Mesenchymal stem cell (in vitro differentiated cells and primary cell): ENCODE measurements around the gene CEP68.
A peak's percentile ranks its signal among the peaks of the same experiment; 100 is the strongest.

Experiments
- DNase-seq: peaks from one replicate; pipeline ENCODE4 v3.0.0-alpha.2; 2013
- H2AFZ ChIP-seq: one replicate; pipeline ENCODE4 v1.6.1; 2013; ENCODE audit warnings: low read depth, mild to moderate bottlenecking, control low read depth, inconsistent platforms, low read length, moderate library complexity
- H2AK5ac ChIP-seq: 2 replicates; pipeline ENCODE4 v1.6.1; 2013; ENCODE audit warnings: low read length, moderate library complexity, mild to moderate bottlenecking, inconsistent platforms; ENCODE audit not compliant: severe bottlenecking
- H2BK120ac ChIP-seq: one replicate; pipeline ENCODE4 v1.6.1; 2013; ENCODE audit warnings: low read depth, mild to moderate bottlenecking, inconsistent platforms, low read length, moderate library complexity
- H2BK12ac ChIP-seq, 2 experiments: one replicate each; pipeline ENCODE4 v1.6.1; 2013; ENCODE audit warnings: inconsistent platforms in 2 of 2, low read length in 2 of 2, mild to moderate bottlenecking in 2 of 2, moderate library complexity in 2 of 2, control low read depth in 1 of 2
- H2BK15ac ChIP-seq: one replicate; pipeline ENCODE4 v1.6.1; 2013; ENCODE audit warnings: mild to moderate bottlenecking, low read depth, inconsistent platforms; ENCODE audit not compliant: poor library complexity, severe bottlenecking
- H2BK5ac ChIP-seq: 2 replicates; pipeline ENCODE4 v1.6.1; 2013; ENCODE audit warnings: low read depth, mild to moderate bottlenecking, low read length, control low read depth, inconsistent platforms; ENCODE audit not compliant: poor library complexity, severe bottlenecking
- H3K14ac ChIP-seq, 2 experiments: one replicate each; pipeline ENCODE4 v1.6.1; 2013; ENCODE audit warnings: inconsistent platforms in 2 of 2, low read length in 2 of 2, control low read depth in 1 of 2, mild to moderate bottlenecking in 1 of 2, moderate library complexity in 1 of 2
- H3K18ac ChIP-seq, 2 experiments: one replicate each; pipeline ENCODE4 v1.6.1; 2013; ENCODE audit warnings: inconsistent platforms in 2 of 2, low read length in 2 of 2, control low read depth in 1 of 2, low read depth in 1 of 2, mild to moderate bottlenecking in 1 of 2
- H3K23ac ChIP-seq, 2 experiments: one replicate each; pipeline ENCODE4 v1.6.1; 2013; ENCODE audit warnings: inconsistent platforms in 2 of 2, low read length in 2 of 2, mild to moderate bottlenecking in 2 of 2, moderate library complexity in 2 of 2, control low read depth in 1 of 2
- H3K27ac ChIP-seq: 2 replicates; pipeline ENCODE4 v1.5.1; 2013; ENCODE audit warnings: mild to moderate bottlenecking, moderate library complexity, low read length, control low read depth, inconsistent platforms; ENCODE audit not compliant: poor library complexity, severe bottlenecking
- H3K27me3 ChIP-seq, 2 experiments: 2 replicates each; pipeline versions ENCODE4 v1.6.1 to v1.7.0; 2013; ENCODE audit warnings: low read length in 2 of 2, mild to moderate bottlenecking in 2 of 2, moderate library complexity in 2 of 2, control low read depth in 1 of 2, inconsistent platforms in 1 of 2; ENCODE audit not compliant: control insufficient read depth in 1 of 2, insufficient read depth in 1 of 2
- H3K36me3 ChIP-seq, 2 experiments: 2 replicates each; pipeline versions ENCODE4 v1.6.1 to v1.7.0; 2013; ENCODE audit warnings: low read length in 2 of 2, control low read depth in 1 of 2, inconsistent platforms in 1 of 2, low read depth in 1 of 2, mild to moderate bottlenecking in 1 of 2; ENCODE audit not compliant: insufficient read depth in 2 of 2, control insufficient read depth in 1 of 2
- H3K4ac ChIP-seq, 2 experiments: one replicate each; pipeline ENCODE4 v1.6.1; 2013; ENCODE audit warnings: inconsistent platforms in 2 of 2, low read length in 2 of 2, mild to moderate bottlenecking in 2 of 2, moderate library complexity in 2 of 2, control low read depth in 1 of 2, low read depth in 1 of 2
- H3K4me1 ChIP-seq: 2 replicates; pipeline ENCODE4 v1.6.1; 2013; ENCODE audit warnings: low read depth, low read length, control low read depth; ENCODE audit not compliant: control insufficient read depth, insufficient read depth
- H3K4me2 ChIP-seq: 2 replicates; pipeline ENCODE4 v1.6.1; 2013; ENCODE audit warnings: low read length, mild to moderate bottlenecking, inconsistent platforms; ENCODE audit not compliant: poor library complexity, severe bottlenecking
- H3K4me3 ChIP-seq, 2 experiments: 2 replicates each; pipeline versions ENCODE4 v1.5.1 to v1.7.0; 2013; ENCODE audit warnings: low read length in 2 of 2, mild to moderate bottlenecking in 2 of 2, control low read depth in 1 of 2, low read depth in 1 of 2; ENCODE audit not compliant: insufficient read depth in 1 of 2
- H3K79me1 ChIP-seq: replicated peaks from 2 replicates; pipeline ENCODE4 v1.6.1; 2013; ENCODE audit warnings: mild to moderate bottlenecking, control low read depth, low read length, inconsistent platforms; ENCODE audit not compliant: poor library complexity, severe bottlenecking
- H3K9ac ChIP-seq: 2 replicates; pipeline ENCODE4 v1.7.0; 2013; ENCODE audit warnings: mild to moderate bottlenecking, low read length, moderate library complexity
- H3K9me3 ChIP-seq: 2 replicates; pipeline ENCODE4 v1.7.0; 2013; ENCODE audit warnings: mild to moderate bottlenecking, low read length; ENCODE audit not compliant: control insufficient read depth
- H4K8ac ChIP-seq: one replicate; pipeline ENCODE4 v1.6.1; 2013; ENCODE audit warnings: inconsistent platforms, mild to moderate bottlenecking, low read length, moderate library complexity
- H4K91ac ChIP-seq: one replicate; pipeline ENCODE4 v1.6.1; 2013; ENCODE audit warnings: mild to moderate bottlenecking, low read length, inconsistent platforms
- WGBS: methylation state at CpG from one replicate; pipeline ENCODE4 v1.1.7; 2013; ENCODE audit warnings: mixed read lengths; 5-methylcytosine and 5-hydroxymethylcytosine counted together

The CEP68 gene

GRCh38 chr2:65134158-65134557, 77.9 kb downstream of the CEP68 start:
- H3K9ac ChIP-seq = no peak overlapping the region
- no peak overlapping the region for H2BK12ac ChIP-seq
- H2BK5ac ChIP-seq = no peak overlapping the region
- no peak overlapping the region for H3K4me3 ChIP-seq
- H3K36me3 ChIP-seq = no peaks in the 10 kb centered on the region
- H2AFZ ChIP-seq = no peak overlapping the region
- no peak overlapping the region for H3K4me2 ChIP-seq
- H2BK15ac ChIP-seq = no peak overlapping the region
- no peak overlapping the region for H3K18ac ChIP-seq
- H3K79me1 ChIP-seq = peaks cover 3% of the 10 kb centered on the region
- no peak overlapping the region for H2AK5ac ChIP-seq
- no peak overlapping the region for H3K4ac ChIP-seq
- peaks cover 3% of the 10 kb centered on the region for H3K4me1 ChIP-seq
- H3K27ac ChIP-seq = no peak overlapping the region
- no peak overlapping the region for H4K91ac ChIP-seq
- no peak overlapping the region for H3K23ac ChIP-seq
- no peak for DNase-seq
- no peak overlapping the region for H4K8ac ChIP-seq
- H3K27me3 ChIP-seq = no peaks in the 10 kb centered on the region
- no peak overlapping the region for H2BK120ac ChIP-seq
- no peaks in the 10 kb centered on the region for H3K9me3 ChIP-seq
- no peak overlapping the region for H3K14ac ChIP-seq
- 98% methylated on average over 5 of the region's 7 CpGs for WGBS

- Histone ChIP-seq H3K9ac (peak overlapping the region; percentile 33), H2BK5ac (no peak overlapping the region), H3K79me1 (no peaks in the 10 kb centered on the region), H4K91ac (no peak overlapping the region), H3K4ac (no peak overlapping the region), H3K27me3 (no peaks in the 10 kb centered on the region), H3K14ac (no peak overlapping the region), H4K8ac (no peak overlapping the region), H3K27ac (no peak overlapping the region), H2AK5ac (no peak overlapping the region), H3K18ac (no peak overlapping the region), H3K9me3 (no peaks in the 10 kb centered on the region), H2BK15ac (no peak overlapping the region), H3K36me3 (no peaks in the 10 kb centered on the region), H2BK120ac (no peak overlapping the region), H2AFZ (no peak overlapping the region), H3K4me2 (no peak overlapping the region), H2BK12ac (no peak overlapping the region), H3K4me1 (no peaks in the 10 kb centered on the region), H3K4me3 (peak overlapping the region in 1 of 2 experiments; percentile 19), H3K23ac (no peak overlapping the region)
- 88% methylated on average over 1 of the region's 1 CpG for WGBS
- DNase-seq = no peak
Observed at GRCh38 chr2:65136253-65136652, 80.0 kb downstream of the CEP68 start.
